A549 (cell line): ENCODE measurements around the gene DYSF.

Experiments used
- CTCF ChIP-seq: fragments of >200 bp; sonication (Bioruptor Twin); formaldehyde crosslinking; IDR thresholded peaks from 3 replicates; pipeline ENCODE4 v1.5.1; 2016
- ELK1 ChIP-seq: fragments of 150-350 bp; IDR thresholded peaks from 2 replicates; pipeline ENCODE4 v1.6.1; 2014; ENCODE audit warnings: low read depth, mild to moderate bottlenecking, low read length
- EP300 ChIP-seq, 2 experiments: fragments of >200 bp; sonication (Bioruptor Twin); formaldehyde crosslinking; IDR thresholded peaks; 2 replicates in 1 of 2; 3 replicates in 1 of 2; pipeline ENCODE4 v1.6.1; 2016 to 2017
- ESRRA ChIP-seq: fragments of 150-350 bp; IDR thresholded peaks from 2 replicates; pipeline ENCODE4 v1.6.1; 2014; ENCODE audit warnings: mild to moderate bottlenecking, low read length, borderline replicate concordance
- JUN ChIP-seq, 2 experiments: fragments of >200 bp; sonication (Bioruptor Twin); formaldehyde crosslinking; IDR thresholded peaks; 2 replicates in 1 of 2; 3 replicates in 1 of 2; pipeline ENCODE4 v1.6.1; 2016 to 2017
- MAX ChIP-seq: IDR thresholded peaks from 2 replicates; pipeline ENCODE4 v1.6.1; 2012
- NR3C1 ChIP-seq: fragments of >200 bp; sonication (Bioruptor Twin); formaldehyde crosslinking; IDR thresholded peaks from 3 replicates; pipeline ENCODE4 v1.6.1; 2017
- PHF8 ChIP-seq: fragments of 200-600 bp; sonication (generic); IDR thresholded peaks from 2 replicates; pipeline ENCODE4 v1.6.1; 2016; ENCODE audit warnings: low read depth, mild to moderate bottlenecking, antibody characterized with exemption, moderate library complexity, borderline replicate concordance
- POLR2A ChIP-seq: IDR thresholded peaks from 2 replicates; pipeline ENCODE4 v1.6.1; 2012; ENCODE audit warnings: mild to moderate bottlenecking, low read length
- USF2 ChIP-seq: fragments of 450-650 bp; IDR thresholded peaks from 2 replicates; pipeline ENCODE4 v1.6.1; 2014; ENCODE audit warnings: antibody characterized with exemption
- ZFP36 ChIP-seq: fragments of 450-650 bp; IDR thresholded peaks from 2 replicates; pipeline ENCODE4 v1.6.1; 2014; ENCODE audit warnings: borderline replicate concordance; ENCODE audit not compliant: partially characterized antibody

- TF ChIP-seq ZFP36 (no peak), CTCF (no peak), EP300 (IDR thresholded peaks at IDR 0.05) (no peak), NR3C1 (no peak), POLR2A (no peak), ELK1 (no peak), USF2 (no peak), PHF8 (no peak), ESRRA (no peak), JUN (IDR thresholded peaks at IDR 0.05) (no peak), MAX (no peak)
Observed at GRCh38 chr2:71502941-71503738, 49.8 kb downstream of the DYSF start.
